Glutamatergic neuron (in vitro differentiated cells): ENCODE measurements around the gene AK9. TPM values are rescaled to one million over a fixed set of nuclear protein-coding genes. Genes with fewer than 3 reads are reported as not detected.

ENCODE experiments used
- DNase-seq: peaks from one replicate; pipeline ENCODE4 v3.0.0; 2022
- H3K27ac Mint-ChIP-seq: one replicate; pipeline ENCODE4 v1.8.0; 2020; ENCODE audit warnings: mild to moderate bottlenecking, mixed read lengths, inconsistent platforms; ENCODE audit not compliant: unreplicated experiment
- H3K27me3 Mint-ChIP-seq: one replicate; pipeline ENCODE4 v1.8.0; 2020; ENCODE audit warnings: mild to moderate bottlenecking, moderate library complexity, mixed read lengths, inconsistent platforms; ENCODE audit not compliant: unreplicated experiment
- H3K36me3 Mint-ChIP-seq: one replicate; pipeline ENCODE4 v1.8.0; 2020; ENCODE audit warnings: mild to moderate bottlenecking, mixed read lengths, inconsistent platforms; ENCODE audit not compliant: unreplicated experiment
- H3K4me1 Mint-ChIP-seq: one replicate; pipeline ENCODE4 v1.8.0; 2020; ENCODE audit warnings: mild to moderate bottlenecking, low read depth, mixed read lengths, inconsistent platforms; ENCODE audit not compliant: unreplicated experiment
- H3K4me3 Mint-ChIP-seq: one replicate; pipeline ENCODE4 v1.8.0; 2020; ENCODE audit warnings: mild to moderate bottlenecking, mixed read lengths, inconsistent platforms; ENCODE audit not compliant: unreplicated experiment
- H3K9me3 Mint-ChIP-seq: one replicate; pipeline ENCODE4 v1.8.0; 2020; ENCODE audit warnings: mild to moderate bottlenecking, moderate library complexity, mixed read lengths, inconsistent platforms; ENCODE audit not compliant: unreplicated experiment
- total RNA-seq: library from RNA; stranded (reverse); fragmentation: NEBNext Ultra II Directional; extraction: Animal tissue kit (Norgen Biotek cat#: 25700); gene quantifications from one replicate; pipeline ENCODE4 v1.2.1, GENCODE V29; 2021; ENCODE audit not compliant: unreplicated experiment
- TF ChIP-seq, protein P1 (sequence below): fragments of 200-600 bp; sonication (generic); IDR thresholded peaks from one replicate; pipeline ENCODE4 v1.5.0; 2021; ENCODE audit not compliant: partially characterized antibody, unreplicated experiment

Gene AK9
- total RNA-seq, 1 donor from 2014 or later = 8.1 TPM

DNA sequence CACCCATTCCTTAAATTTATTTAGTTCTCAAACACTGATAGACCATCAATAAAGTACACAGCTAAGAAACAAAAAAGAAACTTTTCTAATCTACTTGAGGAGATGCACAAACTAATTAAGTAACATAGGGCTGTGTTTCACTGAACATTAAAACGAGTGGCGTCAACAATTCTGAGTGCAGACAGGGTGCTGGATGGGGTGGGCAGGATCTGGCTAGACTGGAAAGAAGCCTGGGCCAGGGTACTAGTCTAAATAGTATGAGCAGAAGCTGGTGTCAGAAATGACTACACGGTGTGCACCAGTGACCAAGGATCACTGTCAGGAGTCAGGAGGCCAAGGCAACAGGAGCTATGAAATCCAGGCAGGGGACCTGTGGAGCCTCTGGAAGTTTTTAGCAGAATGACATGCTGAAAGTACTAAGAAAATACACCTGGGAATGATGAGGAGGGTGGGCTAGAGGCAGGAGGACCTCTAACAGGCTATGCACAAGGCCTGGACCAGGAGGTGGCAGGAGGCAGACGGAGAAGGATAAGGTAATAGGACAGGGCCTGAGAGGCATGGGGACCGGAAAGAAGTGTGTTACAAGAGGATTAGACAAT is 221.3 kb downstream of the AK9 start:
- no peak for DNase-seq
- no peak overlapping the region for H3K27ac Mint-ChIP-seq
- H3K36me3 Mint-ChIP-seq = peaks cover 6% of the 10 kb centered on the region
- TF ChIP-seq, protein P1, sequence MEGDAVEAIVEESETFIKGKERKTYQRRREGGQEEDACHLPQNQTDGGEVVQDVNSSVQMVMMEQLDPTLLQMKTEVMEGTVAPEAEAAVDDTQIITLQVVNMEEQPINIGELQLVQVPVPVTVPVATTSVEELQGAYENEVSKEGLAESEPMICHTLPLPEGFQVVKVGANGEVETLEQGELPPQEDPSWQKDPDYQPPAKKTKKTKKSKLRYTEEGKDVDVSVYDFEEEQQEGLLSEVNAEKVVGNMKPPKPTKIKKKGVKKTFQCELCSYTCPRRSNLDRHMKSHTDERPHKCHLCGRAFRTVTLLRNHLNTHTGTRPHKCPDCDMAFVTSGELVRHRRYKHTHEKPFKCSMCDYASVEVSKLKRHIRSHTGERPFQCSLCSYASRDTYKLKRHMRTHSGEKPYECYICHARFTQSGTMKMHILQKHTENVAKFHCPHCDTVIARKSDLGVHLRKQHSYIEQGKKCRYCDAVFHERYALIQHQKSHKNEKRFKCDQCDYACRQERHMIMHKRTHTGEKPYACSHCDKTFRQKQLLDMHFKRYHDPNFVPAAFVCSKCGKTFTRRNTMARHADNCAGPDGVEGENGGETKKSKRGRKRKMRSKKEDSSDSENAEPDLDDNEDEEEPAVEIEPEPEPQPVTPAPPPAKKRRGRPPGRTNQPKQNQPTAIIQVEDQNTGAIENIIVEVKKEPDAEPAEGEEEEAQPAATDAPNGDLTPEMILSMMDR = no peak
- no peaks in the 10 kb centered on the region for H3K27me3 Mint-ChIP-seq
- no peaks in the 10 kb centered on the region for H3K9me3 Mint-ChIP-seq
- H3K4me1 Mint-ChIP-seq = no peaks in the 10 kb centered on the region
- no peak overlapping the region for H3K4me3 Mint-ChIP-seq

DNA sequence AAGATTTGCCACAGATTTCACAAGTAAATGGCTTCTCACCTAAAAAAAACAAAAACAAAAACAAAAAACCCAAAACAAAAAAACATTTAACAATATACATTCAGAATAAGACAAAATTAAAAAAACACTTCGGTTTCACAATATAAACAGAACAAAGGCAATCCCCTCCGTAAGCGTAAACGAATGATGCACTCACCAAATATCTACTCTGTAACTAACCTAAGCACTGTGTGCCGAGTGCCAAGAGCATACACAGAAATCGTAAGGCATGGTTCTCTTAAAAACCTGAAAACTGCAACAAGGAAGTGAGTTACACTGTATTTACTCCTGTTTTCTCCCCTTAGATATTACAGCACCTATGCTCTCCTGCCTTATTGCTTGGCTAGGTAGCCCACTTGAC is 223.3 kb downstream of the AK9 start:
- no peak overlapping the region for H3K27ac Mint-ChIP-seq
- no peaks in the 10 kb centered on the region for H3K27me3 Mint-ChIP-seq
- no peaks in the 10 kb centered on the region for H3K9me3 Mint-ChIP-seq
- DNase-seq = no peak
- no peaks in the 10 kb centered on the region for H3K36me3 Mint-ChIP-seq
- H3K4me3 Mint-ChIP-seq = no peak overlapping the region
- H3K4me1 Mint-ChIP-seq = no peaks in the 10 kb centered on the region
- TF ChIP-seq, protein P1 = no peak

GRCh38 chr6:109466212-109466923 is 224.6 kb downstream of the AK9 start:
- no peaks in the 10 kb centered on the region for H3K4me1 Mint-ChIP-seq
- H3K27me3 Mint-ChIP-seq = no peaks in the 10 kb centered on the region
- H3K36me3 Mint-ChIP-seq = no peaks in the 10 kb centered on the region
- H3K9me3 Mint-ChIP-seq = no peaks in the 10 kb centered on the region
- TF ChIP-seq, protein P1 = no peak
- no peak for DNase-seq
- H3K4me3 Mint-ChIP-seq = no peak overlapping the region
- no peak overlapping the region for H3K27ac Mint-ChIP-seq

DNA sequence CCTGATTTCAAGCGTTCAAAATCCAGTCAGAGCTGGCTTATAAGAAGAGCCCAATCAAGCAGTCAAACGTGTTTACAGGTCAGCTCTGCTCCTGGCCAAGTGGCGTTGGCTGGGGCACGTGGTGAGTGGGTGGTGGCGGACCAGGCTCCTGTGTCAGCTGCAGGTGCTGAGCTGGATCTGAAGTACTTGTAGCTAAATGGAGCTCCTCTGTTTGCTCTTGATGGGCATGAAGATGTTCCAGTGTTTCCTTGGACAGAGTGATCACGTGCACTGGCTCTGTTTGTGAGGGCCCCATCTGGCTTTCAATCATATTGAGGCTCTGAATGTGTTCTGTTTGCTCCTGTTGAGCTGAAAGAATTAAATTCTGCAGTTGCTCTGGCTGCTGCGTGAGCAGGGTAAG is 225.2 kb downstream of the AK9 start:
- Mint-ChIP-seq H3K27ac (no peak overlapping the region), H3K36me3 (no peaks in the 10 kb centered on the region), H3K9me3 (no peaks in the 10 kb centered on the region), H3K4me3 (no peak overlapping the region), H3K4me1 (no peaks in the 10 kb centered on the region), H3K27me3 (no peaks in the 10 kb centered on the region)
- TF ChIP-seq, protein P1 = no peak
- no peak for DNase-seq
